M059J (cell line): ENCODE data around the gene LANCL3. TPM values are rescaled to one million over a fixed set of nuclear protein-coding genes. Genes with fewer than 3 reads are reported as not detected.
"Not testable (repeated sequence)": the region's sequence is repeated elsewhere in the genome, so short reads cannot be mapped to it uniquely, and the experiment has no call there.

Source experiments
- DNase-seq: peaks from one replicate; pipeline ENCODE4 v3.0.0-alpha.2; 2012; ENCODE audit warnings: low read depth
- total RNA-seq: library from RNA; depleted of rRNA; stranded (reverse); fragments of >200 nt; shearing (Covaris generic); gene quantifications from 2 replicates; pipeline ENCODE4 v1.2.3, GENCODE V29; 2014

LANCL3 gene
- total RNA-seq, 1 experiment from 2014 or later = 0.67 TPM

DNA sequence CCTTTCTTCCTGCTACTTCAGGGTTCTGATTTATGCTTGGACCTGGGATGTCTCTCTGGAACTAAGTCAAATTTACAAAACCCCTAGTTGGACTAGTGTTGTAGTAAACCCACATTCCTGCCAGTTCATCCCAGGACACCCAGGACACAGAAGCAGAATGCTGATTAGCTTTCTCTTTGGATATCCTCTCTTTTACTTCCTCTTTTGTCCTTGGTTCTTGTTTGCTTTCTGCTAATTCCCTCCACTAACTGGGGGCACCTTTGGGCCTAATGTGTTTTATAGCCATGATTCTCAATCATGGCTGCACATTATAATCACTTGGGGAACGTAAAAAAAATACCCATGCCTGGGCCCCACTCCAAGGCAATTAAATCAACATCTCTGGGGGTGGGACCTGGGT lies 42.5 kb downstream of the LANCL3 start:
- DNase-seq = no peak

DNA sequence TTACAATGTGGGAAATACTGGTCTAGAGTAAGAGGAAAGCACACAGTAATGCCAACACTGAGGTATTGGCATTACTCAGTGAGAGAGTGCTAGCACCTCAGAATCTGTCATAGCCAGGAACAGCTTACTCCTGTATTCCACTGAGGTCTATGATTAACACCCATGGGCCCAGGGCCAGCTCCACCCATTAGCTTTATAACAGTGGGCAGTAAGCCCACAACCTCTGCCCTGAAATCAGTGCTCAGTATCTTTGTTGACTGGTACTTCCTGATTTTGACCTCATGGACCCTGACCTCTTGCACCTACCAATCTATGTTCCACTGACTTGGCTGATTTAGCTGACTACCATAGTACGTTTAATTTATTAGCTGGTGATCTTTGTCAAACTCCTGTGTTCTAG lies 56.1 kb downstream of the LANCL3 start:
- DNase-seq = peak; percentile 25

DNA sequence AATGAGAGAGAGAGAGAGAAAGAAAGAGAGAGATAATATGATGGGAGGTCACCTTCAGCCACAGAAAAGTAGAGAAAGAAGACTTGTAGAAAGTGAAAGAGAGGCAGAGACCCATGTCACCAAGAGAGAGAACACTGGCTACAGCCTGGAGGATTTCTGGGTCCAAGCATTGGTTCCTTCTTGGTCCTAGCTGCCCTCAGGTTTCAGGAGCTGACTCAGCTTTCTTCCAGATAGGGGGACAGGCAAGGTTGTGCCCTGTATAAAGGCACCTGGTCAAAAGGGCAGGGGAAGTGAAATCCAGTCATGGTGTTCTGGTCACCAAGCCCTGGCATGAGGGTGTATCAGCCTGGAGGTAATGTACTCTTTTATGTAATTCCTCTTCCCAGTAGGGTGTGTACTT lies 66.6 kb downstream of the LANCL3 start:
- no peak for DNase-seq

DNA sequence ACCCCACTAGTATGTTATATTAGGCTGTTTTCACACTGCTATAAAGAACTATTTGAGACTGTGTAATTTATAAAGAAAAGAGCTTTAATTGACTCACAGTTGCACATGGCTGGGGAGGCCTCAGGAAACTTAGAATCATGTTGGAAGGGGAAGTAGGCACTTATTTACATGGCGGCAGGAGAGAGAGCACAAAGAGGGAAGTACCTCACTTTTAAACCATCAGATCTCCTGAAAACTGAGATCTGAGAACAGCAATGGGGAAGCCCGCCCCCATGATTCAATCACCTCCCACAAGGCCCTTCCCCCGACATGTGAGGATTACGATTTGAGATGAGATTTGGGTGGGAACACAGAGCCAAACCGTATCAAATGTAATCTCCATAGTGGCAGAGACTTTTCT lies 68.7 kb downstream of the LANCL3 start:
- no peak for DNase-seq

DNA sequence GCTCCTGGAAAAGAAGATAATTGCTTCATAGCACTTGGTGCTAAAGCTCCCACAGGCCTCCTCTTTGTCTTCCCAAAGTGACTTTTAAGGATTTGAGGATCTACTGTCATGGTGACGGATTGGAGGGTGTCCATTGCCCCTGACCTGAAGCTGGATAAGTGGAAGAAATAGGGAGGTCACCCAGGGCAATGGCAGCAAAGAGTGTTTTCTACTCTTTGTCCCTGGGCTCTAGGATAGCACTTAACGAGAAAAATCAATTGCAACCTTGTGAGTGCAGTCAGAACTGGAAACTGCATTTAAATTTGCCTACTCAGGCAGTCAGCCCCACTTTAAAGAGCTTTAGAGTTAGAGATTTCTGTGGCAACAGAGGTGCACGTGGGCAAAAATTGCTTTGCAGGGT lies 70.4 kb downstream of the LANCL3 start:
- DNase-seq = no peak

DNA sequence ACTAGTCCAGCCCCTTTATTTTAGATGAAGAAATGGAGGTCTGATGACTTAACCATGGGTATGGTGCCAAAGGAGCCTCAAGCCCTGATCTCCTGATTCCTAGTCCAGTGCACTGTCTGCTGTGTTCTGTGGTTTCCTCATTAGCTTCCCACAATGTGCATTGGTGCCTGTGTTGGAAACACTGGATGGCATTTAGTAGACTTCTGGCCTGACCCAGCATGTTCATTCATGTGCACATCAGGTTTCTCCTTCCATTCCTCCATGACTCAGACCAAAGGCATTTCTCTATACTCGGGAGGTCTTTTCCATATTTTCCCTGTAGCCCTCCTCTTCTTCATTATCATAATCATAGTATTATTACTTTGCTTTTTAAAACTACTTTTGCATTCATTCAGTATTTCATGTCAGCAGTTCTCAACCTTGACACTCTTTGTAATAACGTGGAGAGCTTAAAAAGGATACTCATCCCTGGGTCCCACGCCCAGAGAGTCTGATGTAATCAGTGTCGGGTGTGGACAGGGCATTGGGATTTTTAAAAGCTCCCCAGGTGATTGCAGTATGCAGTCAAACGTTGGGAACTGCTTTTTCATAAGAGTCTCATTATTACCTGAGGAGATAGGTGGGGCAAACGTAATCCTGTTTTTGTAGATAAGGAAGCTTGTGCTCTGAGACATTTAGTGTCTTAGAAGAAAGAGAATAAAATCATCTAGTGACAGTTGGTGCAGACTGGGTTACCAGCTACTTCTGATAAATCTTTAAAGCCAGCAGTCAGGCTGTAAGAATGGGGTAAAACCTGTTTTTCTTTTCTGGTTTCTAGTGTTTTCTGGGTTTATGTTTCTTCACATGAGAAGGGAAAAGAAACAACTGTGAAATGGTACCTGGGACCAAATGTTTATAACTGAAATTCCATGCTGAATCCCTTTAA lies 73.2 kb downstream of the LANCL3 start:
- DNase-seq = peak; percentile 19

DNA sequence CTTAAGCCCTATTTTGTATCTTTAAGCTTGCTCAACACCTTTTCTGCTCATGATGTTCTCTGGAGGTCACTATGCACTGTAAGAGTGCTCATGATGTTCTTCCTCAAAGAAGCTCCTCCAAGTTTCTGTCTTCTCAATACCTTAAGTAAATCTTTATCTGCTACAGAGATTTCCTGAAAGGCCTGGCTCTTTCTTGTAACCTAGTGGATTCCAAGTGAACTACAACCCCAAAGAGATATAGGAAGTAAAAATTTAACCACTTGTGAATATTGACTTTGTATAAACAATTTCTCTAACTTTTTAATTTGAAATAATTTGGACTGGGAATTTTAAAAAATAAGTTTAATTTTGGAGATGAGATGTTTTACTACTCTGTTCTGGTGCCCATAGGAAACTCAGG lies 74.8 kb downstream of the LANCL3 start:
- no peak for DNase-seq

DNA sequence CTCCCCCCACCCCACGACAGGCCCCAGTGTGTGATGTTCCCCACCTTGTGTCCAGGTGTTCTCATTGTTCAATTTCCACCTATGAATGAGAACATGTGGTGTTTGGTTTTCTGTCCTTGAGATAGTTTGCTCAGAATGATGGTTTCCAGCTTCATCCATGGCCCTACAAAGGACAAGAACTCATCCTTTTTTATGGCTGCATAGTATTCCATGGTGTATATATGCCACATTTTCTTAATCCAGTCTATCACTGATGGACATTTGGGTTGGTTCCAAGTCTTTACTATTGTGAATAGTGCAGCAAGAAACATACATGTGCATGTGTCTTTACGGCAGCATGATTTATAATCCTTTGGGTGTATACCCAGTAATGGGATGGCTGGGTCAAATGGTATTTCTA lies 79.4 kb downstream of the LANCL3 start:
- not testable (repeated sequence) for DNase-seq

DNA sequence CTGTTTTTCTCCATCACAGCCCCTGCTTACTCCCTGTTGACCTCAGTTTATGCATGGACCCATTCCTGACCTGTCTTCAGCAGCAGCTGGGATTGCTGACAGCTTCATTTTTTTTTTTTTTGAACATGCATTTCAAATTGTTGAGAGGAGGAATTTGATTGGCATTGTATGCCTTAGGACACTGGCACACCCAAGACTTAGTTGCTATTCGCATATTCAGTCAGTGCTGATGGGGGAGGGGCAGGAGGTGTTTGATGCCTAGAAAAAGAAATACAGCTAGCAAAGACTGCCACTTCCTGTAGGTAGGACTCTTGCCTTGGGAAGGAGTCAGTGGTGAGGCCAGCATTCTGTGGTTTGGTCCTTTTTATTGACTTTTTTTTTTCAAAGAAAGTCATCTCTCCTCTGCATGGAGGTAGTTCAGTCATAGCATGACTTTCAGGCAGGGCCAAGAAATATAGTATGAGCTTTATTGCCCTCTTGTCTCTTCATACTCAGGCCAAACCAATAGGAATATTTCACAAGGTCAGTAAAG lies 80.5 kb downstream of the LANCL3 start:
- peak; percentile 30 for DNase-seq

DNA sequence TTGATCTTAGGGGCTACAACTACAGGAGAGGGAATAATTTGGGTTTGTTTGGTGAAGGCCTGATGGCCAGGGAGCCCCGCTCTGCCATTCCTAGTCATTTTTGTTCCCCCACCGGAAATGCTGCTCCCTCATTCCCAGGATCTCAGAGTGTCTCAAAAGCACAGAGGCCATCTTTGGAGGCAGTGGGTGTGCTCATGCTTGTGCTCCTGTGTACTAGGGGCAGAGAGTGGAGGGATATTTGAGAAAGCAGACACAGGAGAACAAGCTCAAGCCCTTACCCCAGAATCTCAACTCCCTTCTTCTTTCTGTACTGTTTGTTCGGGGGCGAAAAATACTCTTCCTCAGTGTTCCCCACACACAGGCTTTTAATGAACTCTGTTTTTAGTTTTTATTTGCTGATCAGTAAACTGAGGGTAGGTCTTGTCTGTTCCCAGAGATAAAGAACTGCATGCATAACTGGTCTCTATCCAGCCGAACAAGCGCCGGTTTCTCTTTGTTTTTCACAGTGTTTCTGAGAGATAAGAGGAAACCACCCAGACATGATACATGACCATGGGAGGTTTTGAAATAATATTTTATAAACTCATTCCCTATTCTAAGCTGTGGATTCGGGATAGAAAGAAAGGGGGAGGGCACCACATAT lies 81.2 kb downstream of the LANCL3 start:
- no peak for DNase-seq

DNA sequence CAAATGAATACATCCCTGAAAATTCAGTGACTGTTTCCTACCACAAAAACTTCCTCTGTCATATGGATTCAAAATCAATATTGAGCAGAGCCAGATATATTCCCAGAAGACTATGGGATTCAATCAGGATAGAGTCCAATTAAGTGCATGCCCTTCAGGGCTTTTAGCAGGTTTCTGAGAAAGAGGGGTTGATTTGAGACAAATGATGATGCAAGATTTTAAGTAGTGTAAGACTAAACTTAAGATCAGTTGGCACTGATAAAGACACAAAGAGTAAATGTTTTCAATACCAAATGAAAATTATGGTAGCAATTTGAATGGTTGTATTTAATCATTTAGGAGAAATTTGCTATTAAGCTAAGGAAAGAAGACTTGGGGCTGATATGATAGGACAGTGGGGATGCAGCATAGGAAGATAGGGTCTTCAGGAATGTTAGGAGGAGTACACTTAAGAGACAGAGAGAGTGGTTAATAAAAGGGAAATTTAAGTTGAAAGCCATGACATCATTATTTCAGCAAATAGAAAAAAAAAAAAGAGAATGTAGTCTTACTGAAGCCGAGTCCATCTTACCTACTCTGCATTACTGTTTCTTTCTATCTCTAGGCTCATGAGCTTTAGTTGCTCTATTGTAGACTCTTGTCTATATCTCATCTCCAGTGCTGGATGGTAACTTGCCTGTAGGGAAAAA lies 82.1 kb downstream of the LANCL3 start:
- DNase-seq = no peak

DNA sequence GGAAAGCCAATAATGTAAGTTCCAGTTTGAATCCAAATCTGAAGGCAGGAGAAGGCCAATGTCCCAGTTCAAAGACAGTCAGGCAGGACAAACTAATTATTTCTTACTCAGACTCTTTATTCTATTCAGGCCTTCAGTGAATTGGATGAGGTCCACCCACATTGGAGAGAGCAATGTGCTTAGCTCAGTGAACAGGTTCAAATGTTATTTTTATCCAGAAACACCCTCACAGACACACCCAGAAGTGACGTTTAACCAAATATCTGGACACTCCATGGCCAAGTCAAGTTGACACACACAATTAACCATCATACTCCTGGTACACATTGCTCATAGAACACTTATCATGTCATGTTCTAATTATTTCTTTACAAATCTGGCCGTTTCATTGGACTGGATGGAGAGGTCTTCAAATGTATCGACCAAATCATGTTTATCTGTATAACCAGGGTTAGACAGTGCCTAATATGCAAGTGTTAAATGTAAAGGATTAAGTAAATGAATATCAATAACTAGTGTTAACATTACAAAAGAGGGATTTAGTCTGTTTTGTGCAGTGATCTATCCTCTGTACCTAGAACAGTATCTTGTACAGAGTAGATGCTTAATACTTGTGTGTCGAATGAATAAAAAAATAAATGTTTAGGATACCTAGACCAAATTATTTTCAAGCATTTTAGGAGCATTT lies 87.0 kb downstream of the LANCL3 start:
- DNase-seq = no peak

DNA sequence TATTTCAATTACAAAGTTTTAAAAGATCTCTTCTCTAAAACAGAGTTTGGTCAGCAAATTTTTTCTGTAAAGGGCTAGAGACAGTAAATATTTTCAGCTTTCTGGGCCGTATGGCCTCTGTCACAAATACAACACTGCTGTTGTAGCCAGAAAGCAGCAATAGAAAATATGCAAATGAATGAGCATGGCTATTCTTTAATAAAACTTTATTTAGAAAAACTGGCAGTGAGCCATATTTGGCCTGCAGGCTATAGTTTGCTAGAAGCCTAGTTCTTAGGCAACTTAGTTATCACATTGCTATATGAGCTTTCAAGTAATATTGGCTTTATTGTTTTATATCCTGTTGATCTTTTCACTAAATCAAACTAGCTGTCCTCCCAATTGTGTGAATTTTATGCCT lies 87.6 kb downstream of the LANCL3 start:
- DNase-seq = no peak

DNA sequence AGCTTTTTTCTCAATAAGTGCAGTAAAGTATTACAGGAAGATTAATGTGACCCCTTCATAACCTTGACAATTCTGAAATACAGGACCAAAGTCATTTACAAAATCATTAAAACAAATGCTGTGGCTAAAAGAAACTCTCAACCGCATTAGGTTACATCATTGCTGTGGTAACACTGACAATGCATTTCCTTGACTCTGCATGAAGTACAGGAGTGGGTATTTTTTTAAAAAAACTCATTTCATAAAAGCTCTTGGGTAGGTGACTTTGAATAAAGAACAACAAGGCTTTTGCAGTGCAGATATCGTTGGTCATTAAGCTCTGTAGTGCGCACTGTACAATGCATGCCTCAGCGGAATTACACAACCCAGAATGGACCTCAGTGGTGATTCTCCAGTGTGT lies 90.7 kb downstream of the LANCL3 start:
- no peak for DNase-seq

DNA sequence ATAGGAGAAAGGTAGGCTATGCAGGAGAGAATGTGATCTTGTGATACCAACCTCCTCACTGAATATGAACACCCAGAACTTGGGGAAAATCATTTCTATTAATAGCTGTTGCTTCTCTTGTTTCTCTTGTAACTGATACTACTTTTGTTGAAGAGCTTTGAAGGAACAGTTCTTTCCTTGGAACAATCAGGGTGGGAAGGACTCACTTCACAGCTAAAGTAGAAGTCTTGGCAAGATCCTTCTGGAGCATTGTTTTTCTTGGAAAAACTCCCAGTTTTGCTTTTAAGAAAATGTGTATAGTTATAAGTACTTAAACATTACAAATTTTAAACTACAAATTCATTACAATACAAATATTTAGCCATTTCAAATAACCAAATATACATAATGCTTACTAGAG lies 95.1 kb downstream of the LANCL3 start:
- DNase-seq = no peak

DNA sequence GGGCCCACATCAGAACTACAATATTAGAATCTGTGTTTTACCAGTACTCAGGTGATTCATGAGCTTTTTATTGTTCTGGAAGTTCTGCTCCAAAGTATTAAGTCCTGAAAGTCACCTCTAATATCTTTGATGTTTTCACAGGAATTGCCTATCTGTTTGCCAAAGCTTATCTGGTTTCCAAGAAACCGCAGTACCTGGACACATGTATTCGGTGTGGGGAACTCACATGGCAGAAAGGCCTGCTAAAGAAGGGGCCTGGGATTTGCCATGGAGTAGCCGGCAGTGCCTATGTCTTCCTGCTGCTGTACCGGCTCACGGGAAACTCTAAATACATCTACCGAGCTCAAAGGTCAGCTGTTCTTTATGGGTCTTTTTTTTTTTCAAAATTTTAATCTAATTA lies 95.7 kb downstream of the LANCL3 start:
- no peak for DNase-seq

DNA sequence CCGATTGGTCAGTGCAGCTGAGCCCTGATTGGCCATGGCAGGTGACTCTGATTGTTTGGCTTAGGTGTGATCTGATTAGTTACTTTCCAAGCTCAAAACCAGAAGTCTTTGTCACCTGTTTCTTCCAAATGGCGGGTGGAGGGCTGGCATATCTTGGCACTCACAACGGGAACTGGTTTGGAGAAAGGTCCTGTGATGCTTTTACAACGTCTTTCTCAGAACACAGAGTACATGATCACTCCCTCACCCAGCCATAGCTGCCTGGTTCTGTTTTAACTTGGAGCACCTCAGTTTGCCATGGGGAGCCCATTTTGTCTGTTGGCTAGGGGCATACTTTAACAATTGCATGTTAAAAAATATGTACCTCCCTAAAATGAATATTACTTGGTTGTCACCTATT lies 101.1 kb downstream of the LANCL3 start:
- DNase-seq = no peak

DNA sequence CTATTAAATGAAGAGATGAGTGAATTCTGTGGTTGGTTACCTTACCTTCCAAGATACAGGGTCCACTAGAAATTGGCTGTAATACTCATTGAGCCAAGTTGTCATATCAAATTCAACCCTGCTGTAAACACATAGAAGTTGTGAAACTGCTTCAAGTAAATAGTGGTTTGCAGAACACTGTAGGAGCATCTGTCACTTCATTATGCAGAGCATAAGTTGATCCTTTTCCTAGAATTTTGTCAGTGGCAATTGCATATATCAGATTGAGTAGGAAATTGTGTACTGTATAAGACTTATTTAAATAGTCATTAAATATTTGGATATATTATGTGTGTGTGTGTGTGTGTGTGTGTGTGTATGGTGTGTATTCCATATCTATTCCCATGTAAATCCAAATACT lies 105.3 kb downstream of the LANCL3 start:
- DNase-seq = no peak

DNA sequence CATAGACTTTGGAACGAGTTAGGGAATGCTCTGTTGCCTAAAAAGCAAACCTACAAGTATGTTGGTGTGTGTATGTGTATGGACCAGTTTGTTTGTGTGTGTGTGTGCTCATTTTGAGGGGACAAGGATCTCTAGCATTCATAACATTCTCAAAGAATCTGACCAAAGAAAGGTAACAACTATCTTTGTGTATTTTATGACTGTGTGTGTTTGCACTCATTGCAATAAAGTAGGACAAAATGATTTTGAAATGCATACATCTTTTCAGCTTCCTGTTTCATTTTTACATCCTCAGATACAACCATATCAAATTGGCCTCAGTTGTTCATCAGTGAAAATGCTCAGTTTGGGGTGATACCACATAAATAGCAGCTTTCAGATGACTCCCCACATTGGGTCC lies 105.8 kb downstream of the LANCL3 start:
- no peak for DNase-seq

DNA sequence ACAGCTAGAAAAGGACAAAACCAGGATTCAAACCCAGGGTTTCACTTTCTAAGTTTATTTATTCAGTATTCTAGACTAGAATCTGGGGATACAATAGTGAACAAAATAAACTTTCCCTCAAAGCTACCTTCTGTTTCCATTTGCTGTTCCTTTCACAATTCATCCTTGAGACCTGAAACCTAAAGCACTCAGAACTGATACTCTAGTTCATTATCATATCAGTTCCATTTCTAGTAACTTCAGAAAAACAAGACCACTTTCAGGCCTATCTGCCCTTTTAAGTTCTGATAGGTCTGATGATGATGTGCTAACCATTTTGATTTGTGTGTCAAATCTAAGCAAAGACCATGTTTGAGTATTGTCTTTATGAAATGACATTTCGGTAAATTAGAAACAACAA lies 106.3 kb downstream of the LANCL3 start:
- DNase-seq = no peak

DNA sequence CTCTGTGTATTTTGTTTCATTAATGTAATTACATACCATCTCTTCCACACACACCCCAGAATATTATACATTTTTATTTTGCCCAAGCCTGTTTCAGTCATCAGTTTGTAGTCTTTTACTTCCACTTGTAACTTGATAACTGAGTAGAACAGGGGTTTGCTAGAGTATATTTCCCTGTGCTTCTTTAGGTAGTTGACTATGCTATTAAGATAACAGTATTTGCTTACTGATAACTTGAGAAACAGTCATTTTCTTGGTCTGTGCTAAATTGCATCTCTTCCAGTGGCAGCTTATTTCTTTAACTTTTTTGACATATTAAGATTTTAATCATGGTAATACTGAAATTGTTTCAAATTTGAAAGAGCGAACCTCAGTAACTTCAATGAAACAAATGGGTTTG lies 107.1 kb downstream of the LANCL3 start:
- DNase-seq = no peak

DNA sequence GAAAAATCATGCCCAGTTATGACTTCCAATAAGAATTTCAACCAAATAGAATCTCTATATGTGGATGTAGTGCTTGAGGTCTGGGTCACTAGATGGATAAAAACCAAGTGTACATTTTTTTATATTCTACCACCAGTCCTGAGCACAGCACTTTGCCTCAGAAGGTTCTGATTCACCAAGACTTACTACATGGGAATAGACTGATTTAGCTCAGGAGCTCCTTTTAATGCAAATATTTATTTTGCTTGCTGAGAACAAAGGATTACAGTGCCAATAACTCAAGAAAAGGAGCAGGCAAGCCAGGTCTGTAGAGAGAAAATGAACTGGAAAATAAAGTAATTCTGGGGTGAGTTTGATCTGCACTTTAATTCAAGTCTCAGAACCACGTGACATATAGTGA lies 107.8 kb downstream of the LANCL3 start:
- no peak for DNase-seq
